Gastrocnemius medialis (tissue), 4 donors: ENCODE results near the gene BAIAP2L1.

Source experiments
- POLR2A ChIP-seq, 2 donors: fragments of 450-650 bp; IDR thresholded peaks; one replicate each; pipeline ENCODE4 v1.6.1; 2017; ENCODE audit warnings: antibody characterized with exemption in 2 of 2, mild to moderate bottlenecking in 2 of 2, moderate library complexity in 2 of 2
- TF ChIP-seq, protein P1 (sequence below), 5 experiments: fragments of 450-650 bp in 3 of 5; fragments of 200-600 bp in 2 of 5; sonication (generic) in 2 of 5; IDR thresholded peaks in 4 of 5; conservative IDR thresholded peaks in 1 of 5; 1 replicate in 4 of 5; 2 replicates in 1 of 5; pipeline ENCODE4 v1.5.1; 2016 to 2019; ENCODE audit warnings: antibody characterized with exemption in 5 of 5, mild to moderate bottlenecking in 3 of 5, moderate library complexity in 3 of 5

DNA sequence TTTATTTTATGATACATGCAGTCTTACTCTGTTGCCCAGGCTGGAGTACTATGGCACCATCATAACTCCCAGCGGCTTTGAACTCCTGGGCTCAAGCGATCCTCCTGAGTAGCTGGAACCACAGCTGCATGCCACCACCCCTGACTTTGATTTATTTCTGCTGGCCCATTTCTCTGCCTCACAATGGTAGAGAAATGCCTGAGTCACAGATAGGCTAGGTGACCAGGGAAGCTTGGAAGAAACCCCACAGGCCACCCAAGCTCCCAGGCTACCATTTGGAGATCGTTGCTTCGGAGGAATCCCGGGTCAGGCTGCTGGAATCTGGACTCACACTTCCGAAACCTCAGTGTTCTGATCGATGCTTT, 17.4 kb upstream of the BAIAP2L1 start:
- TF ChIP-seq, protein P1, sequence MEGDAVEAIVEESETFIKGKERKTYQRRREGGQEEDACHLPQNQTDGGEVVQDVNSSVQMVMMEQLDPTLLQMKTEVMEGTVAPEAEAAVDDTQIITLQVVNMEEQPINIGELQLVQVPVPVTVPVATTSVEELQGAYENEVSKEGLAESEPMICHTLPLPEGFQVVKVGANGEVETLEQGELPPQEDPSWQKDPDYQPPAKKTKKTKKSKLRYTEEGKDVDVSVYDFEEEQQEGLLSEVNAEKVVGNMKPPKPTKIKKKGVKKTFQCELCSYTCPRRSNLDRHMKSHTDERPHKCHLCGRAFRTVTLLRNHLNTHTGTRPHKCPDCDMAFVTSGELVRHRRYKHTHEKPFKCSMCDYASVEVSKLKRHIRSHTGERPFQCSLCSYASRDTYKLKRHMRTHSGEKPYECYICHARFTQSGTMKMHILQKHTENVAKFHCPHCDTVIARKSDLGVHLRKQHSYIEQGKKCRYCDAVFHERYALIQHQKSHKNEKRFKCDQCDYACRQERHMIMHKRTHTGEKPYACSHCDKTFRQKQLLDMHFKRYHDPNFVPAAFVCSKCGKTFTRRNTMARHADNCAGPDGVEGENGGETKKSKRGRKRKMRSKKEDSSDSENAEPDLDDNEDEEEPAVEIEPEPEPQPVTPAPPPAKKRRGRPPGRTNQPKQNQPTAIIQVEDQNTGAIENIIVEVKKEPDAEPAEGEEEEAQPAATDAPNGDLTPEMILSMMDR (IDR thresholded peaks at IDR 0.05 in 4 of 5, conservative IDR thresholded peaks at IDR 0.05 in 1 of 5), result no peak
- TF ChIP-seq POLR2A (IDR thresholded peaks at IDR 0.05), result no peak
